Lower lobe of right lung (tissue), 2 donors: ENCODE measurements around the gene HOXA13. TPM values are rescaled to one million over a fixed set of nuclear protein-coding genes. Genes with fewer than 3 reads are reported as not detected.

Experiments used
- ATAC-seq, 2 donors: fragments of 200-7000 bp; cut with Tn5 transposase; one replicate each; pipeline ENCODE4 v1.9.1; 2020 to 2022; ENCODE audit warnings: mild to moderate bottlenecking in 2 of 2, moderate library complexity in 2 of 2
- DNase-seq: peaks from one replicate; pipeline ENCODE4 v3.0.0-alpha.2; 2020
- H3K27ac ChIP-seq: fragments of 200-600 bp; one replicate; pipeline ENCODE4 v1.8.0; 2022
- H3K27me3 ChIP-seq: fragments of 200-600 bp; one replicate; pipeline ENCODE4 v1.8.0; 2022; ENCODE audit warnings: low read depth
- H3K36me3 ChIP-seq: fragments of 200-600 bp; one replicate; pipeline ENCODE4 v1.8.0; 2022; ENCODE audit warnings: mild to moderate bottlenecking
- H3K4me1 ChIP-seq: fragments of 200-600 bp; one replicate; pipeline ENCODE4 v1.8.0; 2022
- H3K4me3 ChIP-seq: fragments of 200-600 bp; one replicate; pipeline ENCODE4 v1.8.0; 2022; ENCODE audit warnings: mild to moderate bottlenecking
- H3K9me3 ChIP-seq: fragments of 200-600 bp; one replicate; pipeline ENCODE4 v1.8.0; 2022
- intact Hi-C: fragments of 100-400 bp; cut with DNase I; formaldehyde crosslinking; loops from one replicate; pipeline ENCODE4 v1.11.0; 2022
- total RNA-seq: library from RNA; stranded (reverse); fragmentation: NEBNext Ultra II Directional; extraction: Animal tissue kit (Norgen Biotek cat#: 25700); gene quantifications from one replicate; pipeline ENCODE4 v1.2.1, GENCODE V29; 2021
- TF ChIP-seq, protein P1 (sequence below): fragments of 200-600 bp; IDR thresholded peaks from one replicate; pipeline ENCODE4 v1.8.0; 2022; ENCODE audit warnings: antibody characterized with exemption, mild to moderate bottlenecking
- donor health status: DM: no; HTN: yes; CAD: no; lungs with severe emphysema.

The HOXA13 gene
- total RNA-seq, 1 donor from 2014 or later = not detected

DNA sequence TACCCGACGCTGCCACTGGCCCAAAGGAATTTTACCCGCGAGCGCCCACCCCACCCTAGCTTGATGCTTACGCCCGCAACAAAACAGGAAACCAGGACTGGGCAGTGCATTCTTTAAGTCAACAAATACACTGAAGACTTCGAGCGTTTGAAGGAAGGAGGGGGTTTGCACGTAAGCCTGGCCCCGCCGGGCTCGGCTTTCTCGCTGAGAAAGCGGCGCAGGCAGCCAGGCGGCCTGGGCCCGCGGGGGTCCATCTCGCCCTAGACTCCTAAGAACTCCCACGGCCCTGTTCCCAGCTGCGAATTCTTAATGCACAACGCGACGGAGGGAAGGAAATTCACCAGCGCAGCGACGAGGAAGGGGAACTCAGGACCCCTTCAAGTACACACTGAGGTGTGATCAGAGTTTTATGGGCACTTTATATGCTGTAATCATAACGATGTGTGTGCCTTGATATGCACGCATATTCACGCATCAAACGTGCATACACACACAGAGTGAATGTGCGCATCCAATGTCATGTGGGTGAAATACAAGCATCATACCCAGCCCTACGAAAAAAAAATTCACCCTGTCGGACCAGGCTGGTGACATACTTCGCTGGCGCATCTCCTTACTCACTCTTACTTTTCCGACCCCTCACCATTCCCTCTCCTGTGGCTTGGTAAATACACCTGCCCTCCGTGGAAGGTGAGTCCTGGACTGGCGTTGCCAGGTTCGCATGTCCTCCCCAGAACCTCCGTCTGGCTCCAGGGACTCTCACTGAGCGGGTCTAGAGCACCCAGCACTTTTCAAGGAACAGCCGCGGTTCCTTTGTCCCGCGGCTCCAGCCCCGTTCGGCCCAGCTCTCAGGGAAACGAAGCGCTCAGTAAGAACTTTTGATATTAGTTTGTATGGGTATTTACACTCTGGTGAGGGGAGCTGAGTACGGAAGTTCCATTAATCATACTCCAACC is 5.7 kb upstream of the HOXA13 start:
- Histone ChIP-seq H3K4me1 (peaks cover 28% of the 10 kb centered on the region), H3K4me3 (no peak overlapping the region), H3K9me3 (no peaks in the 10 kb centered on the region), H3K36me3 (no peaks in the 10 kb centered on the region), H3K27me3 (peaks cover 97% of the 10 kb centered on the region), H3K27ac (no peak overlapping the region)
- intact Hi-C loops = no loop called here
- DNase-seq = no peak
- no peak for ATAC-seq
- TF ChIP-seq, protein P1, sequence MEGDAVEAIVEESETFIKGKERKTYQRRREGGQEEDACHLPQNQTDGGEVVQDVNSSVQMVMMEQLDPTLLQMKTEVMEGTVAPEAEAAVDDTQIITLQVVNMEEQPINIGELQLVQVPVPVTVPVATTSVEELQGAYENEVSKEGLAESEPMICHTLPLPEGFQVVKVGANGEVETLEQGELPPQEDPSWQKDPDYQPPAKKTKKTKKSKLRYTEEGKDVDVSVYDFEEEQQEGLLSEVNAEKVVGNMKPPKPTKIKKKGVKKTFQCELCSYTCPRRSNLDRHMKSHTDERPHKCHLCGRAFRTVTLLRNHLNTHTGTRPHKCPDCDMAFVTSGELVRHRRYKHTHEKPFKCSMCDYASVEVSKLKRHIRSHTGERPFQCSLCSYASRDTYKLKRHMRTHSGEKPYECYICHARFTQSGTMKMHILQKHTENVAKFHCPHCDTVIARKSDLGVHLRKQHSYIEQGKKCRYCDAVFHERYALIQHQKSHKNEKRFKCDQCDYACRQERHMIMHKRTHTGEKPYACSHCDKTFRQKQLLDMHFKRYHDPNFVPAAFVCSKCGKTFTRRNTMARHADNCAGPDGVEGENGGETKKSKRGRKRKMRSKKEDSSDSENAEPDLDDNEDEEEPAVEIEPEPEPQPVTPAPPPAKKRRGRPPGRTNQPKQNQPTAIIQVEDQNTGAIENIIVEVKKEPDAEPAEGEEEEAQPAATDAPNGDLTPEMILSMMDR = no peak

DNA sequence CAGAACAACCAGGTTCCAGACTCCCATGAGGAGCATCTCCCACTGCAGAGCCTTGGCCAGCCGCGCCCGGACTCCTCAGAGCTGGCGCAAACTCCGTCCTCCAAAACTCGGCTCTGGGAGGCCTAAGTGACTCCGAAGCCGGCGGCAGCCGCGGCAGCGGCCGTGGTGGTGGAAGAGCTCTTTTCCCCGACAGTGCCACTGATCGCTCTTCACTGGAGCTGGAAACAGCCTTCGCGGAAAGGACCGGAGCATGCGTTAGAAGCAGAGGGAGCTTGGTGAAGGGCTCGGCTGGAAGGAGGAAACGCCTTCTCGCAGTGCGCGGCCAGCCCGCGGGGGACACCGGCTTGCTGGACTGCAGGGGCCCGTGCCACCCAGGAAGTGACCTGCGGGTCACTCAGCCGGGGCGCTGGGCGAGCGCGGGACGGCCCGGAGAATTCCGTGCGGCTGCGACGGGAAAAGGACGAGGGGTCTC is 5.0 kb upstream of the HOXA13 start:
- intact Hi-C loops = no loop called here
- Histone ChIP-seq H3K27ac (no peak overlapping the region), H3K9me3 (no peaks in the 10 kb centered on the region), H3K36me3 (no peaks in the 10 kb centered on the region), H3K4me3 (no peak overlapping the region), H3K4me1 (peaks cover 30% of the 10 kb centered on the region), H3K27me3 (peaks cover 96% of the 10 kb centered on the region)
- no peak for DNase-seq
- TF ChIP-seq, protein P1 = no peak
- peak in 1 of 2 donors; percentile 6 for ATAC-seq

DNA sequence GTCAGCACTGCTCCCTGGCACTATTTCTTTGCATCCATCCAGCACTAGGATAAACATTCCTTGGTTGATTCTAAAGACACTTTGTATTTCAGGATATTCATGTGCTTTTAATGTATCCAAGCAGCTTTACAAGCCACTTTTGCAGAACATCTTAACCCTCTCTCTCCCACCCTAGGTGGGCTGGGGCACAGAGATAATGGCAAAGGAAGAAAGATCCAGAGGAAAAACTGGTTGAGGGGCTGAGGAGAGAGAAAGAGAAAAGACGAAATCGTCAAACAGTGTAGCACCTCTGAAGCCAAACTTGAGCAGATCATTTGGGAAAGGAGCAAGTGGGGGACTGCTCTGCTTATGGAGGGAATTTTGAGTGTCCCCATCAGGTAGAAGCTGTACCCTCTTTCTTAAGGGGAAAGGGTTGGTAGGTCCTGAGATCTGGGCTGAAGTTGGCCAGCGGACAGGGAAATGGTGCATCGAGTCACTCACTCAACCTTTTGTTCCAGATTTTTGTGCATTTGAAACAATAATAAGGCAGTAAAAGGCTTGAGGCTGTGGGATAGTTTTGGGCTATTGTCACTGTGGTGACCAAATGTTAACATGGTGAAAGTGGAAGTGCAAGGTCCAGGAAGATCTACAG is 4.2 kb upstream of the HOXA13 start:
- intact Hi-C loops = no loop called here
- TF ChIP-seq, protein P1 = no peak
- DNase-seq (no peak), ATAC-seq (no peak)
- no peaks in the 10 kb centered on the region for H3K9me3 ChIP-seq
- no peak overlapping the region for H3K27ac ChIP-seq
- H3K27me3 ChIP-seq = peaks cover 91% of the 10 kb centered on the region
- peaks cover 33% of the 10 kb centered on the region for H3K4me1 ChIP-seq
- H3K36me3 ChIP-seq = no peaks in the 10 kb centered on the region
- H3K4me3 ChIP-seq = no peak overlapping the region

DNA sequence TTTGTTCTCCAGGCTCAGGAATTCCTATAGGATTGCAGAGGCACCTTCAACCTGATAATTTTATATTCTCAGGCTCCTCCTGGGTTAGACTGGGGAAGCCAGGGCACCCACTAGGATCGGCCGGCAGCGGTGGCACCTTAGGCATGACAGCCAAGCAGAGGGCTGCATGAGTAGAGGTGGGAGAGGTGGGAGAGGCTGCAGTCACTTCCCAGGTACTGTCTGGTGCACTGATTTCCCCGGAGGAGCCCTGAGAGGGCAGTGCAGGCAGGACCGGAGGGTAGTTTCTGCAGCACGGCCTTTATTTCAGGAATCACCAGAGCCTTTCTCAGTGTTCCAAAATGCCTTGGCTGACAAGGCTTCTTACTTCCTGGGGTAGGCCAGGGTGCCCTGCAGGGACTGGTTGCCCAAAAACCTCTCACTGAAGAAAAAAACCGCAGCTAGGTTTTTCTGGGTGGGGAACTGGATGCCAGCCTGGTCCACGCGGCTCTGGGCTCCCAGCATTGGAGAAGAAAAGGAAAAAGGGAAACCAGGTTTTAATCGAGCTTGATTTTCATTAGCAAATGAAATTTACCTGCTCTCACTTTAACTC is 3.6 kb upstream of the HOXA13 start:
- Histone ChIP-seq H3K27me3 (peaks cover 92% of the 10 kb centered on the region), H3K4me3 (no peak overlapping the region), H3K36me3 (no peaks in the 10 kb centered on the region), H3K27ac (no peak overlapping the region), H3K4me1 (peaks cover 38% of the 10 kb centered on the region), H3K9me3 (no peaks in the 10 kb centered on the region)
- intact Hi-C loops = no loop called here
- TF ChIP-seq, protein P1 = no peak
- no peak for ATAC-seq
- DNase-seq = no peak

DNA sequence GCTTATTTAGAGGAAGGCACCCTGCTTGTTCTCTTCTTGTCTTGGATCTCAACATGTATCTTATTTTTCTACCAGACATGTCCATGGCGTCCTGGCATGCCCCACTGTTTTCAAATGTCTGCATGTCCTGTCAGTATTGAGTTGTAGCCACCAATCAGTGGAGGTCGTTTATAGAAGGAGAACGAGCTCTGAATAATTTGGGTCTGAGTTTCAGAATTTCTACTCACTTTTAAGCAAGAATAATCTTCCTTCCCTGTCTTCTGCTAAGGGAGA is 2.9 kb upstream of the HOXA13 start:
- H3K27me3 ChIP-seq = peaks cover 94% of the 10 kb centered on the region
- H3K27ac ChIP-seq = no peak overlapping the region
- intact Hi-C loops = no loop called here
- H3K9me3 ChIP-seq = no peaks in the 10 kb centered on the region
- TF ChIP-seq, protein P1 = no peak
- no peak for ATAC-seq
- no peak for DNase-seq
- no peaks in the 10 kb centered on the region for H3K36me3 ChIP-seq
- H3K4me1 ChIP-seq = peaks cover 41% of the 10 kb centered on the region
- no peak overlapping the region for H3K4me3 ChIP-seq
